ENCODE data around the gene SPECC1. TPM values are rescaled to one million over a fixed set of nuclear protein-coding genes. Genes with fewer than 3 reads are reported as not detected.
"Not testable (repeated sequence)": the region's sequence is repeated elsewhere in the genome, so short reads cannot be mapped to it uniquely, and the experiment has no call there.

The SPECC1 gene
- total RNA-seq, 2 donors from 2014 or later = 10.3 to 13.5 TPM

- Histone ChIP-seq H3K4me3 (no peak overlapping the region), H3K4me1 (peaks cover 0 to 5% of the 10 kb centered on the region in 2 donors), H3K27ac (no peak overlapping the region), H3K36me3 (peaks cover 19% of the 10 kb centered on the region), H3K27me3 (no peaks in the 10 kb centered on the region), H3K9me3 (no peaks in the 10 kb centered on the region)
- TF ChIP-seq CTCF (IDR thresholded peaks at IDR 0.05) = no peak
- no peak for DNase-seq (ENCODE audit: low spot score)
Measured at GRCh38 chr17:20262226-20263114, 253.3 kb downstream of the SPECC1 start.

GRCh38 chr17:20263115-20263433, 253.9 kb downstream of the SPECC1 start:
- not testable (repeated sequence) for H3K9me3 ChIP-seq; H3K4me3 ChIP-seq; DNase-seq (ENCODE audit: low spot score); H3K4me1 ChIP-seq; H3K27ac ChIP-seq; H3K27me3 ChIP-seq
- peaks cover 14% of the 10 kb centered on the region for H3K36me3 ChIP-seq

GRCh38 chr17:20263595-20263994, 254.4 kb downstream of the SPECC1 start:
- H3K9me3 ChIP-seq = no peaks in the 10 kb centered on the region
- H3K36me3 ChIP-seq = peaks cover 9% of the 10 kb centered on the region
- H3K4me3 ChIP-seq = no peak overlapping the region
- no peak for DNase-seq (ENCODE audit: low spot score)
- TF ChIP-seq CTCF (IDR thresholded peaks at IDR 0.05) = no peak
- no peaks in the 10 kb centered on the region for H3K27me3 ChIP-seq
- peaks cover 0 to 7% of the 10 kb centered on the region in 2 donors for H3K4me1 ChIP-seq
- H3K27ac ChIP-seq = no peak overlapping the region

GRCh38 chr17:20264996-20265395, 255.8 kb downstream of the SPECC1 start:
- no peak for DNase-seq (ENCODE audit: low spot score)
- Histone ChIP-seq H3K4me3 (no peak overlapping the region), H3K27ac (no peak overlapping the region), H3K36me3 (peaks cover 6% of the 10 kb centered on the region), H3K27me3 (no peaks in the 10 kb centered on the region), H3K4me1 (peaks cover 0 to 7% of the 10 kb centered on the region in 2 donors), H3K9me3 (no peaks in the 10 kb centered on the region)
- TF ChIP-seq CTCF (IDR thresholded peaks at IDR 0.05) = no peak

GRCh38 chr17:20266806-20267458, 257.8 kb downstream of the SPECC1 start:
- H3K36me3 ChIP-seq = no peaks in the 10 kb centered on the region
- no peak overlapping the region for H3K4me3 ChIP-seq
- TF ChIP-seq CTCF (IDR thresholded peaks at IDR 0.05) = no peak
- DNase-seq (ENCODE audit: low spot score) = no peak
- no peaks in the 10 kb centered on the region for H3K27me3 ChIP-seq
- H3K9me3 ChIP-seq = no peaks in the 10 kb centered on the region
- H3K4me1 ChIP-seq = peaks cover 0 to 7% of the 10 kb centered on the region in 2 donors
- no peak overlapping the region for H3K27ac ChIP-seq

GRCh38 chr17:20267459-20267842, 258.3 kb downstream of the SPECC1 start:
- Histone ChIP-seq H3K27me3 (no peaks in the 10 kb centered on the region), H3K9me3 (no peaks in the 10 kb centered on the region), H3K4me3 (no peak overlapping the region), H3K36me3 (no peaks in the 10 kb centered on the region), H3K27ac (no peak overlapping the region), H3K4me1 (peaks cover 0 to 7% of the 10 kb centered on the region in 2 donors)
- no peak for TF ChIP-seq CTCF (IDR thresholded peaks at IDR 0.05)
- DNase-seq (ENCODE audit: low spot score) = no peak
